ENCODE measurements around the gene RWDD1.

The RWDD1 gene

GRCh38 chr6:116615937-116616736 lies 44.8 kb downstream of the RWDD1 start, which contains the start of gene RSPH4A:
RSPH4A (plus strand) TSS chr6:116616479; CDS start chr6:116616624, 145 bp downstream.
- peak; percentile 72 to 76 for DNase-seq

- DNase-seq = peak in 1 of 2 donors; percentile 12
These were observed 45.4 kb downstream of the RWDD1 start for GRCh38 chr6:116616737-116617053.

DNA sequence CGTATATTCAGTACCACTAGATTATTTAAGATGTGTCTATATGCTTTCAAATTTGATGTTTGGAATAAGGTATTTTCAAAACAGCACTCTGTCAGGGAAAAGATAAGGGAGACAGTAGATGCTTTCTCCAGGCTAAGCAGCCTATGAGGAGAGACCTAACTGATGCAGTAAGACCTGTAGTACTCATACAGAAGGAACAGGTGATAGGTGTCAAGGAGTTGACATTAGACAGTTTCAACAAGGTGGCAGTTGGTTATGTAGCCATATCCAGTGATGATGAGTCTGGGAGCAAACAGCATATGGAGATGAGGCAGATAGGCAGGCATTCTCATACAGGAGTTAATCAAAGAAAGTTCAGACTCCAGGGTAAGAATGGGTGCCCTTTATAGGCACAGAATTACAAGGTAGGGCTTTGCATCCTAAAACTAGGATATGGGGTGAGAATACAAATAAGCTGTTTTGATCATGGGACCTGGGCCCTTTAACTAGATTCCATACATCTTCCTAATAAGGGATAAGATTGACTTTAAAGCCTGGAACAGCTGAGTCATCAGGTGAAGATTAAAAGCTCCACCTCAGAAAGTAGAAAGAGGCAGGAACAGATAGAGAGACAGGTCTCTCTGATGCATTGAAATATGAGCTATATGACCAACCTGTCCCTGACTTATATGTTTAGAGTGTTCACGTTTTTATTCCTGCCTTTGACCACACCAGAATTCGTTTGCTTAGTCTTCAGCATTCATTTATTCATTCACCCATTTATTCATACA lies 52.9 kb downstream of the RWDD1 start:
- no peak for DNase-seq

- DNase-seq = no peak
These were observed 54.6 kb downstream of the RWDD1 start for GRCh38 chr6:116625872-116626271.

GRCh38 chr6:116629563-116629981 lies 58.3 kb downstream of the RWDD1 start:
- DNase-seq = no peak

- DNase-seq = no peak
These were observed 60.2 kb downstream of the RWDD1 start for GRCh38 chr6:116631379-116631990.

DNA sequence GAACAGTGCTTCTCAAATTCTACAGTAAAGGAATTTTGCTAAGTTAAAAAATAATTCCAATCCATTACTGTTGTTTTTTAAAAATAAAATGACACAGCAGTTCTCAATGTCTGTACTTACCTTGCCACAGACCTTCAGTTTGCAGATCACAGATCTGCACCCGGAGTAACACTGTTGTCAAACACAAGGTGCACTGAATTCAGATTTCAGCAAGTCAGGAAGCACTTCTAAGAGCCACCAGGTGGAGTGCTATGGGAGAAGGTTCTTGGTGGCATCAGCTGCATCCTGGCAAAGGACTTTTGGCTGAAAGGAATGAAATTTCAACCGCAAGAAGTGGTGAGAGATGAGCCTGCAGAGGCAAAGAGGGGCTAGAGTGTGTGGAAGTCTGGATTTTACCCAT lies 62.4 kb downstream of the RWDD1 start:
- DNase-seq = no peak
